Cardiac fibroblast (primary cell): ENCODE data around the gene KCNC3.

Experiments used
- DNase-seq, 2 donors: peaks; one replicate each; pipeline versions ENCODE4 v3.0.0 to v3.0.0-alpha.2; 2010; ENCODE audit warnings: low read depth in 2 of 2
- H3K4me3 ChIP-seq, 2 donors: replicated peaks in 1 of 2; 1 replicate in 1 of 2; 2 replicates in 1 of 2; pipeline ENCODE4 v1.5.1; 2011; ENCODE audit warnings: low read depth in 2 of 2, low read length in 2 of 2, mild to moderate bottlenecking in 2 of 2, moderate library complexity in 1 of 2
- TF ChIP-seq, protein P1 (sequence below): IDR thresholded peaks from one replicate; pipeline ENCODE4 v1.5.1; 2011; ENCODE audit warnings: low read depth, mild to moderate bottlenecking, low read length, inconsistent platforms

KCNC3 gene

DNA sequence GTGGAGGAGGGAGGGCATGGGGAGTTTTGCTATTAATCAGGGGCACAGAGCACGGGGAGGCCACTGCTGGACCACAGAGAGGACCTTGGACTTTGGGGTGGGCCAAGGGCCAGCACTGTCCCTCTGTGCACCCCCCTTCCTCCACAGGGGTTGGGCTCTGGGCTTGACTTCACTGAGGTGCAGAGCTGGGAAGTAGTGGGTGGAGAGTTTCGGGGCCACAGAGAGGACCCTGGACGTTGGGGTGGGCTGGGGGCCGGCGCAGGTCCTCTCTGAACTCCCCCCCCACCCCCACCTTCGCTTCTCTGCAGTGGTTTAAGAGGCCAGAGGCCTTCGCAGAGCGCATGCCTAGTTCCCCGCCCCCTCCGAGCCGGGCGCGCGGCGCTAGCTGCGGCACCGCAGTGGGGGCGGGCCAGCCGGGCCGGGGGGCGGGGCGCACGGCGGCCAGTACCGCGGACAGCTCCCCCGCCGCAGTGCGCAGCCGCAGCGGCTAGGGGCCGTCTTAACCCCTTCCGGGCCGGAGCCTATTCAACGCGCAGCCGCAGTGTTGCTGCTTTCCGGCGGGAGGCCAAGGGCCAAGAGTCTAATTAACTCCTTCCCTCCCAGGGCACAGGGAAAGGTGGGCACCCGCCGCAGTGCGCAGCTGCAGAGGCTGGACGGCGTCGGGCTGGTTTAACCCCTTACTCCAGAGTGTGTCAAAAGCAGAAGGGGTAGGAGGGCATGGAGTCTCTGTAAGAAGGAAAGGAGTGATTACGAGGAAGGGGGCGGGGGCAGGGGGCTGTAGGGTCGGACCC lies 3.7 kb downstream of the KCNC3 start:
- H3K4me3 ChIP-seq: no peak overlapping the region
- peak; percentile 46 to 52 for DNase-seq
- TF ChIP-seq, protein P1, sequence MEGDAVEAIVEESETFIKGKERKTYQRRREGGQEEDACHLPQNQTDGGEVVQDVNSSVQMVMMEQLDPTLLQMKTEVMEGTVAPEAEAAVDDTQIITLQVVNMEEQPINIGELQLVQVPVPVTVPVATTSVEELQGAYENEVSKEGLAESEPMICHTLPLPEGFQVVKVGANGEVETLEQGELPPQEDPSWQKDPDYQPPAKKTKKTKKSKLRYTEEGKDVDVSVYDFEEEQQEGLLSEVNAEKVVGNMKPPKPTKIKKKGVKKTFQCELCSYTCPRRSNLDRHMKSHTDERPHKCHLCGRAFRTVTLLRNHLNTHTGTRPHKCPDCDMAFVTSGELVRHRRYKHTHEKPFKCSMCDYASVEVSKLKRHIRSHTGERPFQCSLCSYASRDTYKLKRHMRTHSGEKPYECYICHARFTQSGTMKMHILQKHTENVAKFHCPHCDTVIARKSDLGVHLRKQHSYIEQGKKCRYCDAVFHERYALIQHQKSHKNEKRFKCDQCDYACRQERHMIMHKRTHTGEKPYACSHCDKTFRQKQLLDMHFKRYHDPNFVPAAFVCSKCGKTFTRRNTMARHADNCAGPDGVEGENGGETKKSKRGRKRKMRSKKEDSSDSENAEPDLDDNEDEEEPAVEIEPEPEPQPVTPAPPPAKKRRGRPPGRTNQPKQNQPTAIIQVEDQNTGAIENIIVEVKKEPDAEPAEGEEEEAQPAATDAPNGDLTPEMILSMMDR: no peak

DNA sequence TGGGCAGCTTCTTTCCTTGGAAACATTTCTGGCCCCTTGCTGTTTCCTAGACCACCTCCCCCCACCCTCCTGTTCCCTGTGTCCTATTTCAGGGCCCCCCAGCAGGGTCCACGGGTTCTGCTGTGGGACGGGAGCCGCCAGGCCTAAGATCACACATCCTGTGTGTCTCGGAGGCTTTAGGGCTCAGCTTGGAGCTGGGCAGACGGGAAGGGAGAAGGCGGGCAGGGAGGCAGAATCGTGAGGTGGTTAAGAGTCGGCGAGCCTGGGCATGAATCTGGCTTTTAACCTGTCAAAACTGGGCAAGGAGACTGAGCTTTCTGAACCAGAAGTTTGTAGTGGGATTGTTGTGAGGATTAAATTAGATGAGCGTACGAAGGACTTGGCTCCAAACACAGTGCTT lies 4.8 kb downstream of the KCNC3 start:
- no peak for DNase-seq
- no peak overlapping the region for H3K4me3 ChIP-seq
- TF ChIP-seq, protein P1: no peak

GRCh38 chr19:50323782-50324133 lies 5.4 kb downstream of the KCNC3 start:
- TF ChIP-seq, protein P1: no peak
- DNase-seq: no peak
- no peak overlapping the region for H3K4me3 ChIP-seq

GRCh38 chr19:50322931-50323781 lies 6.0 kb downstream of the KCNC3 start:
- TF ChIP-seq, protein P1: no peak
- H3K4me3 ChIP-seq: no peak overlapping the region
- no peak for DNase-seq

GRCh38 chr19:50322234-50322633 lies 6.9 kb downstream of the KCNC3 start:
- DNase-seq: no peak
- TF ChIP-seq, protein P1: no peak
- no peak overlapping the region for H3K4me3 ChIP-seq

- H3K4me3 ChIP-seq: no peak overlapping the region
- no peak for DNase-seq
- TF ChIP-seq, protein P1: no peak
Measured at GRCh38 chr19:50321831-50322230, 7.3 kb downstream of the KCNC3 start.
